Right lobe of liver (tissue), 4 donors: Measurements from ENCODE around the gene C20orf204.

ENCODE experiments used
- CTCF ChIP-seq, 4 donors: fragments of 200-600 bp in 3 of 4; fragments of 450-650 bp in 1 of 4; IDR thresholded peaks; one replicate each; pipeline versions ENCODE4 v1.5.1 to v1.8.0; 2016 to 2022; ENCODE audit warnings: antibody characterized with exemption in 4 of 4, mild to moderate bottlenecking in 2 of 4
- POLR2A ChIP-seq: fragments of 450-650 bp; IDR thresholded peaks from one replicate; pipeline ENCODE4 v1.6.1; 2017; ENCODE audit warnings: antibody characterized with exemption, mild to moderate bottlenecking
- donor health status: DM: no; HTN: no; CAD: no.
- donor health status: DM: no; HTN: no; CAD: no.
- donor health status: DM: no; HTN: yes; CAD: no.

- TF ChIP-seq CTCF (IDR thresholded peaks at IDR 0.05) (no peak), POLR2A (no peak)
Measured at GRCh38 chr20:64001607-64002011, 34.4 kb upstream of the C20orf204 start.
